ENCODE measurements around the gene KRI1.
"Not testable (repeated sequence)": the region's sequence is repeated elsewhere in the genome, so short reads cannot be mapped to it uniquely, and the experiment has no call there.

Gene KRI1

DNA sequence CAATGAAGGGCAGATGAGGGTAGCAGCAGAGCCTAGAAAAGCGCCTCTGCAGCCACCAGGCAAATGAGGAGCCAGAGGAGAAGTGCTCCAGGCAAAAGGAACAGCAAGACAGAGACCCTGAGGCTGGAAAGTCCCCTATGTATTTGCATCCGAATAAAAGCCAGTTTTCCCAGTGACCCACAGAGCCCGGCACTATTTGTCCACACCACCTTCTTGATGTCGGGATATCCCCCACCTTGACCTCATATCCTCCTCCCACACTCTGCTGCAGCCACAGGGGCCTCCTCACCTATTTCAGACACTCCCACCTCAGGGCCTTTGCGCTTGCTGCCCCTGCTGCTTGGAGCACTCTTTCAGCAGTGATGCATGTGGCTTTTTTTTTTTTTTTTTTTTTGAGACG is 15.5 kb downstream of the KRI1 start:
- no peak for DNase-seq (ENCODE audit: low spot score)

GRCh38 chr19:10549733-10550132 is 16.1 kb downstream of the KRI1 start:
- DNase-seq (ENCODE audit: low spot score): no peak

GRCh38 chr19:10548746-10549276 is 17.0 kb downstream of the KRI1 start:
- DNase-seq (ENCODE audit: low spot score): no peak

GRCh38 chr19:10546817-10547216 is 19.0 kb downstream of the KRI1 start:
- no peak for DNase-seq (ENCODE audit: low spot score)

- no peak for DNase-seq (ENCODE audit: low spot score)
These were observed 21.0 kb downstream of the KRI1 start for GRCh38 chr19:10544753-10545251.

GRCh38 chr19:10544242-10544752 is 21.5 kb downstream of the KRI1 start:
- DNase-seq (ENCODE audit: low spot score): no peak

DNA sequence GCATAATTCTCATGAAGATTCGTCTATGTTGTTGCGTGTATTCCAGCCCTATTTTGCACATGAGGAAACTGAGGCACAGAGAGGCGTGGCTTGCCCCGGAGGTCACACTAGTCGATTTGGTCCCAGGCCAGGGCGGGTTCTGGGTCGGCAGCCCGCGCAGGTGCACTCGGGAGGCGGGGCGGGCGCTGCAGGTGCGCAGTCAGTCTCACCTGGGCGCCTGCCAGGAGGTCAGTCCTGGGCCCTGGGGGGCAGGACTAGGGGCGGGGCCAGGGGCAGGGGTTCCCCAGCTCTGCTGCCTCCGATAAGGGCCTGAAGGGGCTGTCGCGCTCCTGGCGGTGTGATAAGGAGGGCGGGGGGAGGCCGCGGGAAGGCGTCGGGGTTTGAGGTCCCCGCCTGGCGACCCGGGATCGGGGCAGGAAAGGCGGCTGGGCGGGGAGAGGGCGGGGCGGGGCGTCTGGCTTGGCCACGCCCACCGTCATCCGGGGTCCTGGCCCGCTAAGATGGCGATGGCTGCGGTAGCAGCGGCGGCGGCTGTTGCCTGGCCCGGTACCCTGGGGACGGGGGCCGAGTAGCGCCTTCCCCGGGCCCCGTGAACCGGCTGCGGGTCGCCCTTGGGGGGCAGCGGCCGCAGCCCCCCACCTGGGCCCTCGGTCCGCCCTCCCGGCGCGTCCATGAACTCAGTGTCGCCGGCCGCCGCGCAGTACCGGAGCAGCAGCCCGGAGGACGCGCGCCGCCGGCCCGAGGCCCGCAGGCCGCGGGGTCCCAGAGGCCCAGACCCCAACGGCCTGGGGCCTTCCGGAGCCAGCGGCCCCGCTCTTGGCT is 22.2 kb downstream of the KRI1 start, which contains the start of gene ATG4D:
TSS of gene ATG4D (plus strand) at position 485 of the 822 bp plus-strand sequence. CDS start at position 672, 187 bp downstream.
- peak; percentile 47 for DNase-seq (ENCODE audit: low spot score)

- no peak for DNase-seq (ENCODE audit: low spot score)
These were observed 22.8 kb downstream of the KRI1 start for GRCh38 chr19:10543059-10543419.

GRCh38 chr19:10539016-10539415 is 26.8 kb downstream of the KRI1 start:
- DNase-seq (ENCODE audit: low spot score): not testable (repeated sequence)

DNA sequence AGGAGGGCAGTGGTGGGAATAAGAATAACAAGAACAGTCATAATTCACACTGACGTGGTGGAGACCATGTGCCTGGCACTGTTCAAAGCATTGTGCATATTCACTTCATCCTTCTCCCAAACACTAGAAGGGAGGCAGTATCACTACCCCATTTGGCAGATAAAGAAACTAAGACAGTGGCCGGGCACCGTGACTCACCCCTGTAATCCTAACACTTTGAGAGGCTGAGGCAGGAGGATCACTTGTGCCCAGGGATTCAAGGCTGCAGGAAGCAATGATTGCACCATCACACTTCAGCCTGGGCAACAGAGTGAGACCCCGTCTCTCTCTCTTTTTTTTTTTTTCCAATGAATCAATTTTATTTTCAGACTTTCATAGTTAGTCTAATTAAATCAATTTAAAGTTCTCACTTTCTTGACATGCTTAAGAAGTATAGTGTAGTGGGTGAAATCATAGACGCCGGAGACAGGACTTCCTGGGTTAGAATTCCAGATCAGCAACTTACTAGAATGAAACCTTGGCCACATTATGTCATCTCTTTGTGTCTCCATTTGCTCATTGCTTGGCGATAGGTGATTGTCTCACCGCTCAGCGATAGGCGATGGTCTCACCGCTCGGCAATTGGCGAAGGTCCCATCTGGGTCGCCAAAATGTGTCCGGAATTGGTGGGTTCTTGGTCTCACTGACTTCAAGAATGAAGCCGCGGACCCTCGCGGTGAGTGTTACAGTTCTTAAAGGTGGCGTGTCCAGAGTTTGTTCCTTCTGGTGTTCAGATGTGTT is 27.4 kb downstream of the KRI1 start:
- no peak for DNase-seq (ENCODE audit: low spot score)

GRCh38 chr19:10537668-10538067 is 28.1 kb downstream of the KRI1 start:
- no peak for DNase-seq (ENCODE audit: low spot score)

DNA sequence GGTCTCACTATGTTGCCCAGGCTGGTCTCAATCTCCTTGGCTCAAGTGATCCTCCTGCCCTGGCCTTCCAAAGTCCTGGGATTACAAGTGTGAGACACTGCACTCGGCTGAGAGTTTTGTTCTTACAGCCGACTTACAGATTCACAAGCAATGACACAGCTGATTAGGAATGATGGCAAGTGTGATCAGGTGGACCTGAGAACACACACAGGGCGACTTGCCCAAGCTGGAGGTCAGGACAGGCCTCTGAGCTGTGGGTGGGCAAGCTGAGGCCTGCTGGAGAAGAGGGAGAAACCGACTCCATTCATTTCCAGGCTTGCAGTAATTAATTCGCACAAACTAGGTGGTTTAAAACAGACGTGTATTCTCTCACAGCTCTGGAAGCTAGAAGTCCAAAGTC is 30.2 kb downstream of the KRI1 start:
- DNase-seq (ENCODE audit: low spot score): no peak

DNA sequence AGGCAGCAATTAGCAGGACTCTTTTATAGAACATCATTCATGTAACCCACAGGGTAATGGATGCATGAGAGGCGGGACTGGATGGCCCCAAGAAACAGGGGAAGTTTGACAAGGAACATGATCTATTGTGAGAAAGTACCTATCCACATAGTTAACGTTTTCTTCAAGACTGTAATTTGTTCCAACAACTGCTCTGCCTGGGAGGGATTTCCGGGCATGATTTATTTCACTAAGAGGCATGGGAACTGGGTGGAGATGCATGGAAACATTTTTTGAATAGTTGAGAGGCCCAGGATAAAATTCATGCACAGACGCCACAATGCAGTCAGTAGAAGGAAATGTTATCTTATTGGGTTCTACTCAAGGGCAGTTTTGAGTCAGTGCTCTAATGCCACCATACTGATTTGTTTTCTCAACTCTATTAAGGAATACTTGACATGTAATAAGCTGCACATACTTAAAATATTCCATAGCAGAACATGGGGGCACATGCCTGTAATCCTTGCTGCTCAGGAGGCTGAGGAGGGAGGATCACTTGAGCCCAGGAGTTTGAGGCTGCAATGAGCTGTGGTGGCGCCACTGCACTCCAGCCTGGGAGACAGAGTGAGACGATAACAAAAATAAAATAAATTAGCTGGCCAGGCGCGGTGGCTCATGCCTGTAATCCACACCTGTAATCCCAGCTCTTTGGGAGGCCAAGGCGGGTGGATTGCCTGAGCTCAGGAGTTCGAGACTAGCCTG is 32.0 kb downstream of the KRI1 start:
- DNase-seq (ENCODE audit: low spot score): no peak

GRCh38 chr19:10532457-10532856 is 33.4 kb downstream of the KRI1 start:
- no peak for DNase-seq (ENCODE audit: low spot score)

GRCh38 chr19:10526887-10527286 is 38.9 kb downstream of the KRI1 start:
- not testable (repeated sequence) for DNase-seq (ENCODE audit: low spot score)

DNA sequence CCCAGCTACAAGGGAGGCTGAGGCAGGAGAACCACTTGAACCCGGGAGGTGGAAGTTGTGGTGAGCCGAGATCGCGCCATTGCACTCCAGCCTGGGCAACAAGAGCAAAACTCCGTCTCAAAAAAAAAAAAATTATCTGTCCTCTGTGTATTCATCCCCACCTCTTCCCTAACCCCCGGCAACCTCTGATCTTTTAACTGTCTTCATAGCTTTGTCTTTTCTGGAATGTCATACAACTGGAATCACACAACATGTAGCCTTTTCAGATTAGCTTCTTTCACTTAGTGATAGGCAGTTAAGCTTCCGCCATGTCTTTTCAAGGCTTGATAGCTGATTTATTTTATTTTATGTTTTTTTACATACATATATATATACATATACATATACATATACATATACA is 40.2 kb downstream of the KRI1 start:
- no peak for DNase-seq (ENCODE audit: low spot score)

DNA sequence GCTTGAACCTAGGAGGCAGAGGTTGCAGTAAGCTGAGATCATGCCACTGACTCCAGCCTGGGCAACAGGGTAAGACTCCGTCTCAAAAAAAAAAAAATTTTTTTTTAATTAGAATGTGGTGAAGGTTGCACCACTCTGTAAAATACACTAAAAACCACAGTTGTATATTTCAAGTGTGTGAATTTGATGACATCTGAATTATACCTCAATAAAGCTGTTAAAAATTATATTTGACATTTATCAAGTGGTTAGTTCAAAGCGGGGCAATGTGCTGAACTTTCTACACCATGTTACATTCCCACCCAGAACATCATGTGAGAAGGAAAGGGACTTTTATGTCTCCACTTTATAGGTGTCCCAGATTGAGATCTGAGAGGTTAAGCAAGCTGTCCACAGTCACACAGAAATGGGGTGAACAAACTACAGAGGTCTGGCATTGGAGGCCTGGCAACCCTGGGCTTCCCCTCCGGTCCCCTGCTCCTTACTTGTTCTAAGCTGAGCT is 42.6 kb downstream of the KRI1 start:
- DNase-seq (ENCODE audit: low spot score): no peak

- no peak for DNase-seq (ENCODE audit: low spot score)
These were observed 44.2 kb downstream of the KRI1 start for GRCh38 chr19:10521461-10522171.

DNA sequence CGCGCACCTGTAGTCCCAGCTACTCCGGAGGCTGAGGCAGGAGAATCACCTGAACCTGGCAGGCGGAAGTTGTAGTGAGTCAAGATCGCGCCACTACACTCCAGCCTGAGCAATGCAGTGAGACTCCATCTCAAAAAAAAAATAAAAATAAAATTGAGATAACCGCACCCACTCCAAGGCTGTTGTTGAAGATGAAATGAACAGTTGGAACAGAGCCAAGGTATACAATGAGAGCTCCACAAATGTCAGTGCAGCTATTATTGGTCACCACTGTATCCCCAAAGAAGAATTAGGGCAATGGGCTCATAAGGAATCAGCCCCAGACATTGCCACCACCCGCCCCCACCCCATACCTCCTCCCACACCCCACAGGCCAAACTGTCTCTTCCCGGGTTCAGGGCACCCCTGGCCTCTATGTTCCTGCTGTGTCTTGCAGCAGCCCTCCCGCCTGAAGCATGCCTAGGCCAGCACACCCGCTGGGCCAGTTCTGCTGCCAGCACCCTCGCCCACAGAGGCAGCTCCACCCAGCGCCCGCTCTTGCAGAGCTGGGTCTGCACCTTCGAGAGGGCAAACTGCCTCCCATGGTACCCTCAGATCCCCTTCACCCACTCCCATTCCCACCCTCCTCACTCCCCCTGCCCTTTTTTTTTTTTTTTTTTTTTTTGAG is 45.0 kb downstream of the KRI1 start:
- no peak for DNase-seq (ENCODE audit: low spot score)

- DNase-seq (ENCODE audit: low spot score): no peak
These were observed 46.4 kb downstream of the KRI1 start for GRCh38 chr19:10519421-10519820.

Measured in pons (tissue), 1 donor.